Heart right ventricle (tissue), 16 donors: ENCODE data around the gene CMTM5. TPM values are rescaled to one million over a fixed set of nuclear protein-coding genes. Genes with fewer than 3 reads are reported as not detected.

Experiments
- ATAC-seq, 8 donors: fragments of 200-7000 bp; cut with Tn5 transposase; one replicate each; pipeline ENCODE4 v1.9.1; 2020; ENCODE audit warnings: mild to moderate bottlenecking in 8 of 8, moderate library complexity in 8 of 8, moderate number of reproducible peaks in 1 of 8
- DNase-seq, 2 donors: peaks; one replicate each; pipeline ENCODE4 v3.0.0-alpha.2; 2020
- H3K27ac ChIP-seq, 10 donors: fragments of 200-600 bp; sonication (generic) in 2 of 10; one replicate each; pipeline versions ENCODE4 v1.5.0 to v1.8.0; 2020 to 2022; ENCODE audit warnings: mild to moderate bottlenecking in 3 of 10
- H3K27me3 ChIP-seq, 7 donors: fragments of 200-600 bp; one replicate each; pipeline ENCODE4 v1.8.0; 2021 to 2022; ENCODE audit warnings: mild to moderate bottlenecking in 2 of 7
- H3K36me3 ChIP-seq, 9 donors: fragments of 200-600 bp; sonication (generic) in 1 of 9; one replicate each; pipeline versions ENCODE4 v1.5.0 to v1.8.0; 2020 to 2022; ENCODE audit warnings: mild to moderate bottlenecking in 2 of 9
- H3K4me1 ChIP-seq, 9 donors: fragments of 200-600 bp; sonication (generic) in 1 of 9; one replicate each; pipeline versions ENCODE4 v1.5.0 to v1.8.0; 2020 to 2022; ENCODE audit warnings: mild to moderate bottlenecking in 4 of 9
- H3K4me3 ChIP-seq, 10 donors: fragments of 200-600 bp; sonication (generic) in 2 of 10; one replicate each; pipeline versions ENCODE4 v1.5.0 to v1.8.0; 2020 to 2022; ENCODE audit warnings: mild to moderate bottlenecking in 7 of 10, moderate library complexity in 2 of 10
- H3K9me3 ChIP-seq, 11 donors: fragments of 200-600 bp in 10 of 11; sonication (generic) in 2 of 11; one replicate each; pipeline versions ENCODE4 v1.5.0 to v1.8.0; 2013 to 2022; ENCODE audit warnings: mild to moderate bottlenecking in 2 of 11, control low read depth in 1 of 11, moderate library complexity in 1 of 11
- CTCF ChIP-seq, 9 donors: fragments of 200-600 bp; sonication (generic) in 2 of 9; IDR thresholded peaks; one replicate each; pipeline versions ENCODE4 v1.5.0 to v1.8.0; 2021 to 2022; ENCODE audit warnings: antibody characterized with exemption in 9 of 9, mild to moderate bottlenecking in 5 of 9, moderate library complexity in 1 of 9
- WGBS, 2 donors: extraction: QIAGEN DNeasy Blood & Tissue Kit; methylation state at CpG; one replicate each; pipeline ENCODE4 v1.1.7; 2013; ENCODE audit warnings: inconsistent platforms in 1 of 2; 5-methylcytosine and 5-hydroxymethylcytosine counted together
- intact Hi-C, 10 donors: fragments of 100-400 bp; cut with DNase I; formaldehyde crosslinking; loops; one replicate each; pipeline versions ENCODE4 v1.11.1 to v1.14.2; 2022
- polyA plus RNA-seq, 2 donors: library from polyadenylated mRNA; stranded (reverse); fragments of 200-250 nt; gene quantifications; one replicate each; pipeline ENCODE4 v1.2.3, GENCODE V29; 2013
- total RNA-seq, 10 donors: library from RNA; stranded (reverse); fragmentation: NEBNext Ultra II Directional in 3 of 10; extraction: Animal tissue kit (Norgen Biotek cat#: 25700) in 3 of 10; gene quantifications; one replicate each; pipeline versions ENCODE4 v1.2.1 to v1.2.4, GENCODE V29; 2021 to 2023
- donor health status: Arrhythmogenic right ventricular cardiomyopathy.
- donor health status: ischemic (EF 13 %, LVEDD 7.1; RV severe dilation, severe dysfunction).
- donor health status: healthy with polysubstance abuse.
- donor health status: DM: no; HTN: yes; CAD: no.
- donor health status: DM: no; HTN: no; CAD: no.
- donor health status: ischemic (EF 25% LVEDD 6.9; RV normal size, moderate dysfunction).
- donor health status: ischemic (EF 25% LVEDD 5.7; RV mildly dilated, moderate dysfunction).
- donor health status: healthy.
- donor health status: DM: yes; HTN: yes; CAD: no.
- donor health status: Ischemic cardiomyopathy.
- donor health status: ischemic (EF 35%, LVEDD 5.7; RV mildly dilated, moderate dysfunction).
- donor health status: nonischemic (EF 11% LVEDD 7.7; RV severe dilation, severe dysfunction).
- donor health status: DM: yes; HTN: yes; CAD: no.
- donor health status: PGD.
- donor health status: ischemic (EF 29% LVEDD 5.4; RV normal size, mild dysfunction).
- donor health status: nonischemic (EF 23%, LVEDD 6.1; RV moderate dilation, normal function).

Gene CMTM5
- total and polyA plus RNA-seq, 12 donors: 0.32 to 5.3 (median 0.53) TPM; not detected in 7

GRCh38 chr14:23409966-23410635, 33.3 kb downstream of the CMTM5 start:
- ATAC-seq: peak; percentile 13 to 75 (median 54)

GRCh38 chr14:23411563-23412525, 35.0 kb downstream of the CMTM5 start:
- Histone ChIP-seq H3K36me3 (peaks cover 0 to 52% (median 0%) of the 10 kb centered on the region in 9 donors), H3K27me3 (peaks cover 0 to under 1% (median 0%) of the 10 kb centered on the region in 7 donors), H3K4me1 (peaks cover 0 to 40% (median 5%) of the 10 kb centered on the region in 9 donors), H3K27ac (peak overlapping the region in 9 of 10 donors; percentile 7 to 86 (median 69)), H3K9me3 (no peaks in the 10 kb centered on the region), H3K4me3 (no peak overlapping the region)
- ATAC-seq (peak in 4 of 8 donors; percentile 0 to 1 (median 0)), DNase-seq (no peak)
- 44 to 57% methylated on average over 13 to 14 of the region's 14 CpGs for WGBS, 2 donors
- intact Hi-C loops: no loop called here
- TF ChIP-seq CTCF (IDR thresholded peaks at IDR 0.05): no peak

More at GRCh38 chr14:23409966-23410635, 33.3 kb downstream of the CMTM5 start:
- WGBS, 2 donors: 35 to 47% methylated on average over 13 to 14 of the region's 14 CpGs
- Histone ChIP-seq H3K9me3 (no peaks in the 10 kb centered on the region), H3K36me3 (peaks cover 0 to 47% (median 0%) of the 10 kb centered on the region in 9 donors), H3K27me3 (peaks cover 0 to 10% (median 0%) of the 10 kb centered on the region in 7 donors), H3K4me1 (peaks cover 0 to 53% (median 5%) of the 10 kb centered on the region in 9 donors), H3K27ac (peak overlapping the region in 9 of 10 donors; percentile 21 to 86 (median 75)), H3K4me3 (no peak overlapping the region)
- TF ChIP-seq CTCF (IDR thresholded peaks at IDR 0.05): no peak
- intact Hi-C loops: loop anchor here in 2 of 10 donors (2.0 kb wide), 1 partner anchor 33 kb away; no protein-coding TSS in a partner anchor
- peak; percentile 57 to 67 for DNase-seq

GRCh38 chr14:23413681-23414080, 36.8 kb downstream of the CMTM5 start:
- WGBS, 2 donors: 43 to 54% methylated on average over 16 of the region's 16 CpGs
- Histone ChIP-seq H3K9me3 (no peaks in the 10 kb centered on the region), H3K4me3 (no peak overlapping the region), H3K27me3 (no peaks in the 10 kb centered on the region), H3K36me3 (peaks cover 0 to 71% (median 0%) of the 10 kb centered on the region in 9 donors), H3K4me1 (peaks cover 0 to 32% (median 5%) of the 10 kb centered on the region in 9 donors), H3K27ac (peak overlapping the region in 7 of 10 donors; percentile 22 to 84 (median 58))
- ATAC-seq (no peak), DNase-seq (no peak)
- TF ChIP-seq CTCF (IDR thresholded peaks at IDR 0.05): no peak
- intact Hi-C loops: no loop called here

GRCh38 chr14:23414254-23414653, 37.4 kb downstream of the CMTM5 start:
- no peaks in the 10 kb centered on the region for H3K27me3 ChIP-seq
- peaks cover 0 to 77% (median 2%) of the 10 kb centered on the region in 9 donors for H3K36me3 ChIP-seq
- H3K27ac ChIP-seq: peak overlapping the region in 8 of 10 donors; percentile 20 to 82 (median 52)
- H3K4me1 ChIP-seq: peaks cover 0 to 29% (median under 1%) of the 10 kb centered on the region in 9 donors
- H3K9me3 ChIP-seq: no peaks in the 10 kb centered on the region
- DNase-seq (no peak), ATAC-seq (no peak)
- H3K4me3 ChIP-seq: no peak overlapping the region
- TF ChIP-seq CTCF (IDR thresholded peaks at IDR 0.05): no peak
- WGBS, 2 donors: 24 to 31% methylated on average over 3 of the region's 3 CpGs
- intact Hi-C loops: no loop called here
